Endothelial cell (in vitro differentiated cells): ENCODE data around the gene CLBA1. TPM values are rescaled to one million over a fixed set of nuclear protein-coding genes. Genes with fewer than 3 reads are reported as not detected.

ENCODE experiments used
- DNase-seq: peaks from one replicate; pipeline ENCODE4 v3.0.0; 2021; ENCODE audit warnings: low spot score
- H3K27ac Mint-ChIP-seq: one replicate; pipeline ENCODE4 v1.8.0; 2021; ENCODE audit warnings: mixed read lengths, inconsistent platforms; ENCODE audit not compliant: unreplicated experiment
- H3K27me3 Mint-ChIP-seq: one replicate; pipeline ENCODE4 v1.8.0; 2021; ENCODE audit warnings: mild to moderate bottlenecking, moderate library complexity, mixed read lengths, inconsistent platforms; ENCODE audit not compliant: unreplicated experiment
- H3K36me3 Mint-ChIP-seq: one replicate; pipeline ENCODE4 v1.8.0; 2021; ENCODE audit warnings: mild to moderate bottlenecking, low read depth, mixed read lengths, inconsistent platforms; ENCODE audit not compliant: unreplicated experiment
- H3K4me1 Mint-ChIP-seq: one replicate; pipeline ENCODE4 v1.8.0; 2021; ENCODE audit warnings: mild to moderate bottlenecking, mixed read lengths, inconsistent platforms; ENCODE audit not compliant: unreplicated experiment
- H3K4me3 Mint-ChIP-seq: one replicate; pipeline ENCODE4 v1.8.0; 2021; ENCODE audit warnings: mild to moderate bottlenecking, mixed read lengths, inconsistent platforms; ENCODE audit not compliant: unreplicated experiment
- H3K9me3 Mint-ChIP-seq: one replicate; pipeline ENCODE4 v1.8.0; 2021; ENCODE audit warnings: mixed read lengths, inconsistent platforms; ENCODE audit not compliant: unreplicated experiment
- CTCF ChIP-seq: fragments of 200-600 bp; sonication (generic); IDR thresholded peaks from one replicate; pipeline ENCODE4 v1.5.0; 2021; ENCODE audit warnings: antibody characterized with exemption; ENCODE audit not compliant: unreplicated experiment
- total RNA-seq: library from RNA; stranded (reverse); fragmentation: NEBNext Ultra II Directional; extraction: Animal tissue kit (Norgen Biotek cat#: 25700); gene quantifications from one replicate; pipeline ENCODE4 v1.2.1, GENCODE V29; 2021; ENCODE audit not compliant: unreplicated experiment

Gene CLBA1
- total RNA-seq, 1 donor from 2014 or later = 13.5 TPM

DNA sequence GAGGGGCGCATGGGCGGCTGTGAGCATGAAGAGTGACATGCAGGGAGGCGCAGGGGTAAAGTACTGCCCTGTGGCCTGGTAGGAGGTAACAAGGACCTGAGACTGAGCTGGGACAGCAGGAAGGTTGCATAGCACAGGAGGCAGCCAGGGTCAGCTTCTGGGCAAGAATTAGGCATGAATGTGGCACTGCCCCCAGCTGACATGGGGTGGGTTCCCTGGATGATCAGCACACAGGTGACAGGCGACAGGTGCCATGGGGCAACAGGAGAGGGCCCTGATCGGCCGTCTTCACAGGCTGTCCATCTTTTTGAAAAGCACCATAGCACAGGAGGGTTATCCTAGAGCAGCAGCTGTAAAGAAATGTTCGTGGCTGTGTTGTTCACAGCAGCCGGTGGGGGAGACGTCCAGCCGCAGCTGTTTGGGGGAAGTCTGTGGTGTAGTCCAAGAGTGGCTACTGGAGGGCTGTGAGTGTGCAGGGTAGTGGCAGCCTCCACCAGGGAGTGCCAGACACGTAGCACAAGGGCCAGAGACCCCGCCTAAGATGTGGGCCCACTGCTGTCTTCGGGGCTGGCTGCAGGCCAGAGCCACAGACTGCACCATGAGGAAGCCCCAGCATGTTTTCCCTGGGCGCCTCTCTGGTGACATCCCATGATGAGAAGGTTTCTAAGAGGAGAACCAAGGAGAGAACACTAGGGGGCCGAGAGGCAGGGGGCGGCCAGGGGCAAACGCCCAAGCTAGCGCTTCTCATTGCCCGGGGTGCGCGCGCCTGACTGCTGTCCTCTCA, 8.4 kb downstream of the CLBA1 start:
- H3K9me3 Mint-ChIP-seq = no peaks in the 10 kb centered on the region
- no peak overlapping the region for H3K27ac Mint-ChIP-seq
- no peak for TF ChIP-seq CTCF
- peaks cover 37% of the 10 kb centered on the region for H3K36me3 Mint-ChIP-seq
- H3K27me3 Mint-ChIP-seq = peaks cover 18% of the 10 kb centered on the region
- H3K4me3 Mint-ChIP-seq = peak overlapping the region; percentile 47
- peaks cover 22% of the 10 kb centered on the region for H3K4me1 Mint-ChIP-seq
- DNase-seq = no peak

- TF ChIP-seq CTCF = no peak
- no peak overlapping the region for H3K27ac Mint-ChIP-seq
- peaks cover 18% of the 10 kb centered on the region for H3K27me3 Mint-ChIP-seq
- H3K9me3 Mint-ChIP-seq = no peaks in the 10 kb centered on the region
- no peak for DNase-seq
- H3K4me3 Mint-ChIP-seq = no peak overlapping the region
- H3K36me3 Mint-ChIP-seq = peaks cover 42% of the 10 kb centered on the region
- peaks cover 22% of the 10 kb centered on the region for H3K4me1 Mint-ChIP-seq
Measured at GRCh38 chr14:104994978-104995377, 9.4 kb downstream of the CLBA1 start.

- no peak overlapping the region for H3K27ac Mint-ChIP-seq
- no peak for DNase-seq
- no peaks in the 10 kb centered on the region for H3K9me3 Mint-ChIP-seq
- no peak for TF ChIP-seq CTCF
- peaks cover 38% of the 10 kb centered on the region for H3K36me3 Mint-ChIP-seq
- H3K4me1 Mint-ChIP-seq = peaks cover 19% of the 10 kb centered on the region
- H3K27me3 Mint-ChIP-seq = peaks cover 16% of the 10 kb centered on the region
- no peak overlapping the region for H3K4me3 Mint-ChIP-seq
Measured at GRCh38 chr14:104996032-104996431, 10.4 kb downstream of the CLBA1 start.

- H3K9me3 Mint-ChIP-seq = no peaks in the 10 kb centered on the region
- peaks cover 16% of the 10 kb centered on the region for H3K27me3 Mint-ChIP-seq
- no peak for DNase-seq
- H3K27ac Mint-ChIP-seq = no peak overlapping the region
- H3K4me1 Mint-ChIP-seq = peaks cover 19% of the 10 kb centered on the region
- no peak overlapping the region for H3K4me3 Mint-ChIP-seq
- no peak for TF ChIP-seq CTCF
- H3K36me3 Mint-ChIP-seq = peaks cover 38% of the 10 kb centered on the region
Measured at GRCh38 chr14:104996483-104996882, 10.9 kb downstream of the CLBA1 start.

GRCh38 chr14:104998801-104999200, 13.2 kb downstream of the CLBA1 start:
- no peak overlapping the region for H3K27ac Mint-ChIP-seq

More at GRCh38 chr14:104998801-104999200, 13.2 kb downstream of the CLBA1 start:
- no peak for TF ChIP-seq CTCF
- Mint-ChIP-seq H3K4me1 (peaks cover 4% of the 10 kb centered on the region), H3K9me3 (no peaks in the 10 kb centered on the region), H3K36me3 (peaks cover 17% of the 10 kb centered on the region), H3K4me3 (no peak overlapping the region), H3K27me3 (peaks cover 4% of the 10 kb centered on the region)
- DNase-seq = no peak
